ENCODE measurements around the gene SPRY1. TPM values are rescaled to one million over a fixed set of nuclear protein-coding genes. Genes with fewer than 3 reads are reported as not detected.

The SPRY1 gene
- total RNA-seq, 2 experiments from 2014 or later: 0.13 to 0.79 TPM

DNA sequence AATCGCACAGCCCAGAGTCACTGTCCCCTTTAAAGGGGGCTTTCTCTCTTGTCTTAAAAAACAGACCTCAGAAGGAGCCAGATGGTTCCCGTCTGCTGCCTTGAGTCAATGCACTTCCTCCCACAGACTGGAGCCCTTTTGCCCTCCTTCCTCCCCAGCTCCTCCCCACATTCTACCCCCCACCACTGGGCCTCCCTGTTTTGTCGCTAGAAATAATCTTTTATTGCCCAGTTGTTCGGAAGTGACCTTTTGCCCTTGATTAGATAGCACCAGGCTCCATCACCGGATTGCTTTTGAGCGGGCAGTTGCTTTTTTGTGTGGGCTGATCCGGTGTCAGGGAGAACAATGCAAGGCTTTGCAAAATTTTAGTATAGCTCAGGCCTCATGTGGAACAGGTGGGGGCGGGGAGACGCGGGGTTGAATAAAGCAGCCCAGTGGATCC lies 47.7 kb downstream of the SPRY1 start:
- BruUV-seq (replicated peaks): no TSS peak
- ChIA-PET POLR2A (interaction anchor here (0.7 to 2.0 kb wide), 13 partner anchors 8 to 85 kb away, joined by 3 to 9 read pairs (median 4); no protein-coding TSS in a partner anchor), CTCF (ENCODE audit: unreplicated experiment) (interaction anchor here (1.2 kb wide), 1 partner anchor 24 kb away, joined by 4 read pairs; no protein-coding TSS in a partner anchor)
- intact Hi-C loops (cut with micrococcal nuclease; ENCODE audit: unreplicated experiment): loop anchor here (1.0 to 10.0 kb wide), 4 partner anchors 46 to 520 kb away; partner anchors contain the start of gene NUDT6
- Histone ChIP-seq H4K20me1 (ENCODE audit: insufficient read depth, low read length) (no peaks in the 10 kb centered on the region), H2AFZ (ENCODE audit: low read length) (peak overlapping the region; percentile 88; the same call in 1 of the 2 replicates), H3K4me1 (ENCODE audit: insufficient read depth, low read length, poor library complexity, severe bottlenecking) (peaks cover 78% of the 10 kb centered on the region), H3K36me3 (ENCODE audit: insufficient read depth, low read length) (no peaks in the 10 kb centered on the region), H3K4me3 (ENCODE audit: low read depth, low read length, poor library complexity, severe bottlenecking) (peak overlapping the region; percentile 61), H3K9me3 (ENCODE audit: low read length) (peaks cover 5% of the 10 kb centered on the region; the same call in 1 of the 2 replicates), H3K27ac (ENCODE audit: low read depth, low read length, poor library complexity, severe bottlenecking) (peak overlapping the region; percentile 97), H3K79me2 (ENCODE audit: insufficient read depth, low read depth, low read length) (no peaks in the 10 kb centered on the region), H3K4me2 (ENCODE audit: low read length) (peak overlapping the region; percentile 96), H3K9me2 (ENCODE audit: insufficient read depth, low read length) (no peaks in the 10 kb centered on the region)
- peak; percentile 91 for DNase-seq (ENCODE audit: low spot score)
- TF ChIP-seq, protein P1, sequence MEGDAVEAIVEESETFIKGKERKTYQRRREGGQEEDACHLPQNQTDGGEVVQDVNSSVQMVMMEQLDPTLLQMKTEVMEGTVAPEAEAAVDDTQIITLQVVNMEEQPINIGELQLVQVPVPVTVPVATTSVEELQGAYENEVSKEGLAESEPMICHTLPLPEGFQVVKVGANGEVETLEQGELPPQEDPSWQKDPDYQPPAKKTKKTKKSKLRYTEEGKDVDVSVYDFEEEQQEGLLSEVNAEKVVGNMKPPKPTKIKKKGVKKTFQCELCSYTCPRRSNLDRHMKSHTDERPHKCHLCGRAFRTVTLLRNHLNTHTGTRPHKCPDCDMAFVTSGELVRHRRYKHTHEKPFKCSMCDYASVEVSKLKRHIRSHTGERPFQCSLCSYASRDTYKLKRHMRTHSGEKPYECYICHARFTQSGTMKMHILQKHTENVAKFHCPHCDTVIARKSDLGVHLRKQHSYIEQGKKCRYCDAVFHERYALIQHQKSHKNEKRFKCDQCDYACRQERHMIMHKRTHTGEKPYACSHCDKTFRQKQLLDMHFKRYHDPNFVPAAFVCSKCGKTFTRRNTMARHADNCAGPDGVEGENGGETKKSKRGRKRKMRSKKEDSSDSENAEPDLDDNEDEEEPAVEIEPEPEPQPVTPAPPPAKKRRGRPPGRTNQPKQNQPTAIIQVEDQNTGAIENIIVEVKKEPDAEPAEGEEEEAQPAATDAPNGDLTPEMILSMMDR (conservative IDR thresholded peaks at IDR 0.05; ENCODE audit: low read length): no peak
- TF ChIP-seq EZH2phosphoT487 (IDR thresholded peaks at IDR 0.05; ENCODE audit: borderline replicate concordance, low read depth, low read length): no peak

DNA sequence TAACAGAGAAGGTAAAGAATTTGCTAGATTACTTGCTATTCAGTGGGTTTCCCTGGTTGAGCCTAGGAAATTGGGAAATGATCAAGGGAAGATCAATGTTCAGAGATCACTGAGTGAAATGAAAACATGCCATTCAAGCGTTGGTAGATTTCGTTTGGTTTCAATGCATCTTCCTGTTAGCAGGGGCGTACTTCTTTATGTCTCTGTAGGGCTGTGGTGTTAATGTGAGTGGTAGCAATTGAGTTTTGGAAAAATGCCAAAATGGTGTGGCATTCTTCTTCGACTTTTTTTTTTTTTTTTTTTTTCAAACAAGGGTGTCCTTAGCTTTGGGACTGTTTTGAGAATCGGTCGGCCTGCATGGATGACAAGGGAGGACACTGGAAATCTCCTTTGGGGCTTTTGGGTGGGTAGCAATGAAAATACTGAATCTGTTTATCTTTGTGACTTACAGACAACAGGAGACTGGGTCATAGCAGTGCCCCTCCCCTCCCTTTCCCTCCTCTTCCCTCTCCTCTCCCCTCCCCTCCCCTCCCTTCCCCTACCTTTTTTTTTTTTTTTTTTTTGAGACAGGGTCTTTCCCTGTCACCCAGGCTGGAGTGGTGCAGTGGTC lies 50.4 kb downstream of the SPRY1 start:
- ChIA-PET POLR2A (interaction anchor here (0.6 to 2.3 kb wide), 9 partner anchors 12 to 1126 kb away, joined by 3 to 9 read pairs (median 4); no protein-coding TSS in a partner anchor), CTCF (ENCODE audit: unreplicated experiment) (no interaction called here)
- Histone ChIP-seq H3K4me2 (ENCODE audit: low read length) (peak overlapping the region; percentile 16; the same call in 1 of the 2 replicates), H4K20me1 (ENCODE audit: insufficient read depth, low read length) (no peaks in the 10 kb centered on the region), H3K9me2 (ENCODE audit: insufficient read depth, low read length) (no peaks in the 10 kb centered on the region), H3K27ac (ENCODE audit: low read depth, low read length, poor library complexity, severe bottlenecking) (no peak overlapping the region), H3K36me3 (ENCODE audit: insufficient read depth, low read length) (no peaks in the 10 kb centered on the region), H3K79me2 (ENCODE audit: insufficient read depth, low read depth, low read length) (no peaks in the 10 kb centered on the region), H3K9me3 (ENCODE audit: low read length) (peaks cover under 1% of the 10 kb centered on the region; the same call in 1 of the 2 replicates), H3K4me1 (ENCODE audit: insufficient read depth, low read length, poor library complexity, severe bottlenecking) (peaks cover 98% of the 10 kb centered on the region), H3K4me3 (ENCODE audit: low read depth, low read length, poor library complexity, severe bottlenecking) (no peak overlapping the region), H2AFZ (ENCODE audit: low read length) (no peak overlapping the region; the same call in 1 of the 2 replicates)
- TF ChIP-seq, protein P1 (conservative IDR thresholded peaks at IDR 0.05; ENCODE audit: low read length): no peak
- TF ChIP-seq EZH2phosphoT487 (IDR thresholded peaks at IDR 0.05; ENCODE audit: borderline replicate concordance, low read depth, low read length): no peak
- intact Hi-C loops (cut with micrococcal nuclease; ENCODE audit: unreplicated experiment): loop anchor here (10.0 kb wide), 1 partner anchor 522 kb away; the partner anchor contains the start of gene NUDT6
- BruUV-seq (replicated peaks): no TSS peak
- peak; percentile 38 for DNase-seq (ENCODE audit: low spot score)

Measured in OCI-LY7 (cell line).